SK-N-SH (cell line): ENCODE data around the gene CERKL. TPM values are rescaled to one million over a fixed set of nuclear protein-coding genes. Genes with fewer than 3 reads are reported as not detected.

Source experiments
- CTCF ChIA-PET: fragments of 300-600, 350-600 bp; formaldehyde crosslinking; extraction: SDS; loops from one replicate; lab custom pipeline; 2021; lab: Yijun Ruan, JAX
- POLR2A ChIA-PET: fragments of 350-600 bp; sonication (Branson Sonifier 250); formaldehyde crosslinking; extraction: SDS; loops from one replicate; lab custom pipeline; 2020; ENCODE audit warnings: antibody characterized with exemption, inconsistent platforms; lab: Yijun Ruan, JAX
- DNase-seq: peaks from one replicate; pipeline ENCODE4 v3.0.0; 2012
- H2AFZ ChIP-seq: fragments of 200-600 bp; sonication (generic); 2 replicates; pipeline ENCODE4 v1.8.1; 2016; ENCODE audit warnings: antibody characterized with exemption, mild to moderate bottlenecking, low read depth
- H3F3A ChIP-seq: fragments of 200-600 bp; sonication (generic); replicated peaks from 2 replicates; pipeline ENCODE3; 2016; ENCODE audit warnings: antibody characterized with exemption, mild to moderate bottlenecking; ENCODE audit not compliant: insufficient read depth
- H3K27ac ChIP-seq, 2 experiments: fragments of 200-500 bp in 1 of 2; fragments of 200-600 bp in 1 of 2; sonication (Bioruptor generic) in 1 of 2; sonication (generic), shearing (Covaris generic) in 1 of 2; 2 replicates each; pipeline versions ENCODE4 v1.5.1 to v1.6.1; 2014 to 2016; ENCODE audit warnings: low read depth in 2 of 2, inconsistent platforms in 1 of 2, low read length in 1 of 2, mild to moderate bottlenecking in 1 of 2, mixed read lengths in 1 of 2
- H3K27me3 ChIP-seq: fragments of 200-600 bp; sonication (generic), shearing (Covaris generic); 2 replicates; pipeline ENCODE4 v1.6.1; 2016; ENCODE audit warnings: mixed run types; ENCODE audit not compliant: insufficient read depth
- H3K36me3 ChIP-seq, 2 experiments: fragments of 200-500 bp in 1 of 2; fragments of 200-600 bp in 1 of 2; sonication (Bioruptor generic) in 1 of 2; sonication (generic) in 1 of 2; replicated peaks in 1 of 2; 2 replicates each; pipeline versions ENCODE3 to v1.5.1; 2014 to 2016; ENCODE audit warnings: low read length in 1 of 2, mild to moderate bottlenecking in 1 of 2; ENCODE audit not compliant: insufficient read depth in 2 of 2, control insufficient read depth in 1 of 2
- H3K4me1 ChIP-seq, 2 experiments: fragments of 200-500 bp in 1 of 2; fragments of 200-600 bp in 1 of 2; sonication (Bioruptor generic) in 1 of 2; sonication (generic), shearing (Covaris generic) in 1 of 2; 2 replicates each; pipeline versions ENCODE4 v1.5.1 to v1.6.1; 2014 to 2016; ENCODE audit warnings: low read depth in 1 of 2, low read length in 1 of 2, mixed run types in 1 of 2; ENCODE audit not compliant: insufficient read depth in 2 of 2, control insufficient read depth in 1 of 2
- H3K4me2 ChIP-seq: fragments of 200-600 bp; sonication (generic), shearing (Covaris generic); 2 replicates; pipeline ENCODE4 v1.6.1; 2017; ENCODE audit warnings: mixed run types
- H3K4me3 ChIP-seq, 2 experiments: fragments of 200-500 bp in 1 of 2; fragments of 200-600 bp in 1 of 2; sonication (Bioruptor generic) in 1 of 2; sonication (generic), shearing (Covaris generic) in 1 of 2; 2 replicates each; pipeline versions ENCODE4 v1.5.1 to v1.8.1; 2014 to 2016; ENCODE audit warnings: low read depth in 2 of 2, inconsistent platforms in 1 of 2, low read length in 1 of 2, mild to moderate bottlenecking in 1 of 2, mixed read lengths in 1 of 2, moderate library complexity in 1 of 2
- H3K79me2 ChIP-seq: fragments of 200-600 bp; sonication (generic); 2 replicates; pipeline ENCODE4 v1.8.1; 2017; ENCODE audit warnings: mild to moderate bottlenecking; ENCODE audit not compliant: insufficient read depth
- H3K9ac ChIP-seq: fragments of 200-600 bp; sonication (generic); 2 replicates; pipeline ENCODE4 v1.6.1; 2017; ENCODE audit warnings: mixed run types
- H3K9me2 ChIP-seq: fragments of 200-600 bp; sonication (generic); 2 replicates; pipeline ENCODE4 v1.6.1; 2017; ENCODE audit warnings: mixed run types
- H3K9me3 ChIP-seq: fragments of 200-600 bp; sonication (generic); 2 replicates; pipeline ENCODE4 v1.6.1; 2017; ENCODE audit warnings: mixed run types, mild to moderate bottlenecking, moderate library complexity
- H4K20me1 ChIP-seq: fragments of 200-600 bp; sonication (generic); 2 replicates; pipeline ENCODE4 v1.6.1; 2017; ENCODE audit warnings: mild to moderate bottlenecking, mixed run types; ENCODE audit not compliant: insufficient read depth
- CHD2 ChIP-seq: fragments of 150-350 bp; IDR thresholded peaks from 2 replicates; pipeline ENCODE4 v1.6.1; 2018; ENCODE audit warnings: low read length; ENCODE audit not compliant: partially characterized antibody
- ELF1 ChIP-seq: IDR thresholded peaks from 2 replicates; pipeline ENCODE4 v1.4.0; 2012
- EP300 ChIP-seq, 2 experiments: IDR thresholded peaks; 2 replicates each; pipeline versions ENCODE4 v1.4.0 to v1.6.1; 2012; ENCODE audit warnings: borderline replicate concordance in 1 of 2, low read depth in 1 of 2, low read length in 1 of 2
- FOSL2 ChIP-seq: IDR thresholded peaks from 2 replicates; pipeline ENCODE4 v1.4.0; 2012; ENCODE audit warnings: low read depth, mild to moderate bottlenecking, moderate library complexity, borderline replicate concordance
- JUND ChIP-seq: IDR thresholded peaks from 2 replicates; pipeline ENCODE4 v1.4.0; 2012
- MEF2A ChIP-seq: IDR thresholded peaks from 2 replicates; pipeline ENCODE4 v1.4.0; 2012; ENCODE audit warnings: low read depth, borderline replicate concordance
- MXI1 ChIP-seq: IDR thresholded peaks from 2 replicates; pipeline ENCODE4 v1.6.1; 2012; ENCODE audit warnings: mild to moderate bottlenecking, low read depth, low read length, improper control_type of control experiment
- PBX3 ChIP-seq: IDR thresholded peaks from 2 replicates; pipeline ENCODE4; 2012
- POLR2AphosphoS5 ChIP-seq: IDR thresholded peaks from 2 replicates; pipeline ENCODE4 v1.6.1; 2012; ENCODE audit warnings: low read depth, low read length
- RAD21 ChIP-seq: IDR thresholded peaks from 2 replicates; pipeline ENCODE4 v1.6.1; 2012; ENCODE audit warnings: mild to moderate bottlenecking, low read length
- RXRA ChIP-seq: IDR thresholded peaks from 2 replicates; pipeline ENCODE4 v1.4.0; 2012; ENCODE audit warnings: low read depth, mild to moderate bottlenecking, borderline replicate concordance
- TCF12 ChIP-seq: IDR thresholded peaks from 2 replicates; pipeline ENCODE4 v1.4.0; 2012
- WGBS: methylation state at CpG from one replicate; pipeline ENCODE4 v1.1.6; 2017; ENCODE audit warnings: low lambda C conversion rate; 5-methylcytosine and 5-hydroxymethylcytosine counted together
- polyA plus RNA-seq, 3 experiments: library from polyadenylated mRNA; depleted of rRNA; stranded (reverse); fragments of >200 nt; gene quantifications; 2 replicates each; pipeline ENCODE4 v1.2.3, GENCODE V29; 2012
- TF ChIP-seq, protein P1 (sequence below): fragments of 150-350 bp; IDR thresholded peaks from 2 replicates; pipeline ENCODE4 v1.6.1; 2017; ENCODE audit warnings: antibody characterized with exemption, low read length, low read depth, borderline replicate concordance
- TF ChIP-seq, protein P2 (sequence below): fragments of 150-350 bp; IDR thresholded peaks from 2 replicates; pipeline ENCODE4 v1.6.1; 2016; ENCODE audit warnings: mild to moderate bottlenecking, low read depth, low read length
- TF ChIP-seq, protein P3 (sequence below): IDR thresholded peaks from 2 replicates; pipeline ENCODE4 v1.6.1; 2012; ENCODE audit warnings: mild to moderate bottlenecking, low read depth, low read length, moderate library complexity
- TF ChIP-seq, protein P4 (sequence below): IDR thresholded peaks from 2 replicates; pipeline ENCODE4 v1.4.0; 2012; ENCODE audit warnings: low read depth
- TF ChIP-seq, protein P5 (sequence below): IDR thresholded peaks from 2 replicates; pipeline ENCODE4 v1.4.0; 2012; ENCODE audit warnings: low read depth, borderline replicate concordance

The CERKL gene
- polyA plus RNA-seq, 1 of the 3 experiments (the other 2 are of a cell fraction), result 0.07 TPM

GRCh38 chr2:181655519-181655918, 1.4 kb downstream of the CERKL start:
- Histone ChIP-seq H3K36me3 (no peaks in the 10 kb centered on the region), H3K27ac (no peak overlapping the region), H2AFZ (no peak overlapping the region), H3K4me3 (no peak overlapping the region), H3K4me1 (peaks cover 0 to 8% of the 10 kb centered on the region in 2 experiments; a peak in 1 of 4 replicates), H3K9me2 (no peaks in the 10 kb centered on the region), H3K79me2 (no peaks in the 10 kb centered on the region), H3K9me3 (no peaks in the 10 kb centered on the region), H3K27me3 (no peaks in the 10 kb centered on the region), H3K4me2 (no peak overlapping the region), H4K20me1 (no peaks in the 10 kb centered on the region), H3K9ac (no peak overlapping the region)
- 92% methylated on average over 7 of the region's 7 CpGs for WGBS
- ChIA-PET POLR2A (no interaction called here), CTCF (interaction anchor here (0.9 to 1.4 kb wide), 3 partner anchors 60 to 188 kb away, joined by 3 to 4 read pairs (median 4); no protein-coding TSS in a partner anchor)
- no peak for DNase-seq
- TF ChIP-seq, protein P1, sequence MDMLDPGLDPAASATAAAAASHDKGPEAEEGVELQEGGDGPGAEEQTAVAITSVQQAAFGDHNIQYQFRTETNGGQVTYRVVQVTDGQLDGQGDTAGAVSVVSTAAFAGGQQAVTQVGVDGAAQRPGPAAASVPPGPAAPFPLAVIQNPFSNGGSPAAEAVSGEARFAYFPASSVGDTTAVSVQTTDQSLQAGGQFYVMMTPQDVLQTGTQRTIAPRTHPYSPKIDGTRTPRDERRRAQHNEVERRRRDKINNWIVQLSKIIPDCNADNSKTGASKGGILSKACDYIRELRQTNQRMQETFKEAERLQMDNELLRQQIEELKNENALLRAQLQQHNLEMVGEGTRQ, result no peak
- TF ChIP-seq CHD2 (no peak), MEF2A (no peak), POLR2AphosphoS5 (no peak)
- TF ChIP-seq, protein P2, sequence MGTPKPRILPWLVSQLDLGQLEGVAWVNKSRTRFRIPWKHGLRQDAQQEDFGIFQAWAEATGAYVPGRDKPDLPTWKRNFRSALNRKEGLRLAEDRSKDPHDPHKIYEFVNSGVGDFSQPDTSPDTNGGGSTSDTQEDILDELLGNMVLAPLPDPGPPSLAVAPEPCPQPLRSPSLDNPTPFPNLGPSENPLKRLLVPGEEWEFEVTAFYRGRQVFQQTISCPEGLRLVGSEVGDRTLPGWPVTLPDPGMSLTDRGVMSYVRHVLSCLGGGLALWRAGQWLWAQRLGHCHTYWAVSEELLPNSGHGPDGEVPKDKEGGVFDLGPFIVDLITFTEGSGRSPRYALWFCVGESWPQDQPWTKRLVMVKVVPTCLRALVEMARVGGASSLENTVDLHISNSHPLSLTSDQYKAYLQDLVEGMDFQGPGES, result no peak
- TF ChIP-seq, all 33 proteins: peak for 0
- no peaks in the 10 kb centered on the region for H3F3A ChIP-seq

DNA sequence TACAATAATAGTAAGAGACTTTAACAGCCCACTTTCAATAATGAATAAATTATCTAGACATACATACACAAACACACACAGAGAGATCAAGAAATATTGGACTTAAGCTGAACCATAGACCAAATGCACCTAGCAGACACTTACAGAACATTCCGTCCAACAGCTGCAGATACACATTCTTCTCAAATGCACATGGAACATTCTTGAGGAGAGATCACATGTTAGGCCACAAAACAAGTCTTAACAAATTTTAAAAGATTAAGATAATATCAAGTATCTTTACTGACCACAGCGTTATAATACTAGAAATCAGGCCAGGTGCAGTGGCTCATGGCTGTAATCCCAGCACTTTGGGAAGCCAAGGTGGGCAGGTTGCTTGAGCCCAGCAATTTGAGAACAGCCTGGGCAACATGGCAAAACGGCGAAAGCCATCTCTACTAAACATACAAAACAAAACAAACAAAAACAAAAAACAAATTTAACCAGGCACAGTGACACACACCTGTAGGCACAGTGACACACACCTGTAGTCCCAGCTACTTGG, 7.4 kb downstream of the CERKL start:
- no peaks in the 10 kb centered on the region for H3K36me3 ChIP-seq
- no peak overlapping the region for H3K27ac ChIP-seq
- H3K4me2 ChIP-seq, result no peak overlapping the region
- no peak overlapping the region for H3K9ac ChIP-seq
- no peak for TF ChIP-seq ELF1
- no peak for TF ChIP-seq EP300 (IDR thresholded peaks at IDR 0.05; ENCODE audit: borderline replicate concordance in 1 of 2, low read depth in 1 of 2, low read length in 1 of 2)
- TF ChIP-seq JUND, result no peak
- TF ChIP-seq POLR2AphosphoS5, result no peak
- TF ChIP-seq, protein P3, sequence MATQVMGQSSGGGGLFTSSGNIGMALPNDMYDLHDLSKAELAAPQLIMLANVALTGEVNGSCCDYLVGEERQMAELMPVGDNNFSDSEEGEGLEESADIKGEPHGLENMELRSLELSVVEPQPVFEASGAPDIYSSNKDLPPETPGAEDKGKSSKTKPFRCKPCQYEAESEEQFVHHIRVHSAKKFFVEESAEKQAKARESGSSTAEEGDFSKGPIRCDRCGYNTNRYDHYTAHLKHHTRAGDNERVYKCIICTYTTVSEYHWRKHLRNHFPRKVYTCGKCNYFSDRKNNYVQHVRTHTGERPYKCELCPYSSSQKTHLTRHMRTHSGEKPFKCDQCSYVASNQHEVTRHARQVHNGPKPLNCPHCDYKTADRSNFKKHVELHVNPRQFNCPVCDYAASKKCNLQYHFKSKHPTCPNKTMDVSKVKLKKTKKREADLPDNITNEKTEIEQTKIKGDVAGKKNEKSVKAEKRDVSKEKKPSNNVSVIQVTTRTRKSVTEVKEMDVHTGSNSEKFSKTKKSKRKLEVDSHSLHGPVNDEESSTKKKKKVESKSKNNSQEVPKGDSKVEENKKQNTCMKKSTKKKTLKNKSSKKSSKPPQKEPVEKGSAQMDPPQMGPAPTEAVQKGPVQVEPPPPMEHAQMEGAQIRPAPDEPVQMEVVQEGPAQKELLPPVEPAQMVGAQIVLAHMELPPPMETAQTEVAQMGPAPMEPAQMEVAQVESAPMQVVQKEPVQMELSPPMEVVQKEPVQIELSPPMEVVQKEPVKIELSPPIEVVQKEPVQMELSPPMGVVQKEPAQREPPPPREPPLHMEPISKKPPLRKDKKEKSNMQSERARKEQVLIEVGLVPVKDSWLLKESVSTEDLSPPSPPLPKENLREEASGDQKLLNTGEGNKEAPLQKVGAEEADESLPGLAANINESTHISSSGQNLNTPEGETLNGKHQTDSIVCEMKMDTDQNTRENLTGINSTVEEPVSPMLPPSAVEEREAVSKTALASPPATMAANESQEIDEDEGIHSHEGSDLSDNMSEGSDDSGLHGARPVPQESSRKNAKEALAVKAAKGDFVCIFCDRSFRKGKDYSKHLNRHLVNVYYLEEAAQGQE, result no peak
- TF ChIP-seq TCF12, result no peak
- no peak for TF ChIP-seq PBX3
- TF ChIP-seq, protein P2, result no peak
- no peak for TF ChIP-seq MXI1
- no peak for TF ChIP-seq CHD2
- TF ChIP-seq FOSL2, result no peak
- TF ChIP-seq, protein P4, sequence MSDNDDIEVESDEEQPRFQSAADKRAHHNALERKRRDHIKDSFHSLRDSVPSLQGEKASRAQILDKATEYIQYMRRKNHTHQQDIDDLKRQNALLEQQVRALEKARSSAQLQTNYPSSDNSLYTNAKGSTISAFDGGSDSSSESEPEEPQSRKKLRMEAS, result no peak
- TF ChIP-seq MEF2A, result no peak
- no peak for TF ChIP-seq RAD21
- TF ChIP-seq, protein P5, sequence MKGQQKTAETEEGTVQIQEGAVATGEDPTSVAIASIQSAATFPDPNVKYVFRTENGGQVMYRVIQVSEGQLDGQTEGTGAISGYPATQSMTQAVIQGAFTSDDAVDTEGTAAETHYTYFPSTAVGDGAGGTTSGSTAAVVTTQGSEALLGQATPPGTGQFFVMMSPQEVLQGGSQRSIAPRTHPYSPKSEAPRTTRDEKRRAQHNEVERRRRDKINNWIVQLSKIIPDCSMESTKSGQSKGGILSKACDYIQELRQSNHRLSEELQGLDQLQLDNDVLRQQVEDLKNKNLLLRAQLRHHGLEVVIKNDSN, result no peak
- no peak for TF ChIP-seq RXRA
- TF ChIP-seq, all 33 proteins: peak for 0
- Histone ChIP-seq H4K20me1 (no peaks in the 10 kb centered on the region), H3F3A (no peaks in the 10 kb centered on the region), H3K4me1 (no peaks in the 10 kb centered on the region), H3K79me2 (no peaks in the 10 kb centered on the region), H3K9me3 (no peaks in the 10 kb centered on the region), H2AFZ (no peak overlapping the region), H3K4me3 (no peak overlapping the region), H3K27me3 (no peaks in the 10 kb centered on the region), H3K9me2 (no peaks in the 10 kb centered on the region)
- POLR2A ChIA-PET, result no interaction called here
- CTCF ChIA-PET, result no interaction called here
- no peak for DNase-seq
- WGBS, result 71% methylated on average over 4 of the region's 4 CpGs
